Neutrophil (primary cell): Measurements from ENCODE around the gene NTSR2.

Experiments
- H3K27ac ChIP-seq: fragments of 200-600 bp; sonication (generic); 2 replicates; pipeline ENCODE4 v1.5.1; 2016; ENCODE audit warnings: mild to moderate bottlenecking, moderate library complexity
- H3K27me3 ChIP-seq: fragments of 200-600 bp; sonication (generic); 2 replicates; pipeline ENCODE4 v1.6.0; 2016; ENCODE audit warnings: mild to moderate bottlenecking
- H3K36me3 ChIP-seq: fragments of 200-600 bp; sonication (generic); 2 replicates; pipeline ENCODE4 v1.5.1; 2017
- H3K4me1 ChIP-seq, 2 experiments: fragments of 200-600 bp in 1 of 2; sonication (generic) in 1 of 2; 1 replicate in 1 of 2; 2 replicates in 1 of 2; pipeline versions ENCODE4 v1.5.1 to v1.6.1; 2013 to 2016; ENCODE audit warnings: low read depth in 1 of 2, low read length in 1 of 2, mild to moderate bottlenecking in 1 of 2, moderate library complexity in 1 of 2; ENCODE audit not compliant: control insufficient read depth in 1 of 2, insufficient read depth in 1 of 2
- H3K4me3 ChIP-seq, 2 experiments: fragments of 200-600 bp in 1 of 2; sonication (generic) in 1 of 2; 1 replicate in 1 of 2; 2 replicates in 1 of 2; pipeline ENCODE4 v1.5.1; 2013 to 2016; ENCODE audit warnings: low read depth in 1 of 2, low read length in 1 of 2, mild to moderate bottlenecking in 1 of 2, moderate library complexity in 1 of 2
- H3K9me3 ChIP-seq: fragments of 200-600 bp; sonication (generic); 2 replicates; pipeline ENCODE4 v1.5.1; 2016
- CTCF ChIP-seq: fragments of 200-600 bp; sonication (generic); IDR thresholded peaks from 2 replicates; pipeline ENCODE4 v1.5.1; 2016; ENCODE audit warnings: antibody characterized with exemption

NTSR2 gene

DNA sequence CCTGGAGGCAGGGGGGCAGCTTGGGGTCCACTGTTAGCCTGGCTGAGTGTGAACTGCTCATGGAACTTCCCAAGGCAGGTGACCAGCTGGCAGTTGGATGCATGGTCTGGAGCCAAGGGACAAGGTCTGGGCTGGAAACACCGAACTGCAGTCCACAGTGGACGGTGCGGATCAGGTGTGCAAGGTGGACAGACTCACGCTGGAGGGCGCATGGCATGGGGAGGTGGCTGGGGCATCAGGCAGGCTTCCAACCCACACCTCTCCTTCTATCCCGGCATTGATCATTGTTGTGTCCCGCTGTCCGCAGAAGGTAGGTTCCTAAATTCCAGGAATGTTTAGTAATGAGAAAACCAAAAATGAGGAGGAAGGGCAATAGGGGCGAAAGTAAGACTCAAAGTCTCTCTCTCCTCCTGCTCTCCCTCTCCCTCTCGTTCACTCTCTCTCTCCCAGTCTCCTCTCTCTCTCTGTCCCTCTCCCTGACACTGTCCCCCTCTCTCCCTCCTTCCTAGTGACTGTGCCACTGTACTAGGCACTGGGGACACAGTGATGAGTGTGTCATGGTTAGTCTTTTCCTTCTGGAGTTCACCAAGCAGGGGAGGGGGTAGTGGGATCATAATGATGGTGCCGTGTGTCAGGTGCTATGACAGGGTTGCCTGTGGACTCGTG lies 46.1 kb upstream of the NTSR2 start:
- Histone ChIP-seq H3K4me1 (peaks cover 0 to 6% of the 10 kb centered on the region in 2 experiments), H3K27ac (no peak overlapping the region), H3K4me3 (no peak overlapping the region), H3K36me3 (no peaks in the 10 kb centered on the region), H3K9me3 (no peaks in the 10 kb centered on the region), H3K27me3 (peaks cover 21% of the 10 kb centered on the region)
- TF ChIP-seq CTCF, result no peak

GRCh38 chr2:11713815-11714214 lies 43.8 kb upstream of the NTSR2 start:
- H3K27ac ChIP-seq, result no peak overlapping the region
- H3K36me3 ChIP-seq, result no peaks in the 10 kb centered on the region
- H3K27me3 ChIP-seq, result peaks cover 7% of the 10 kb centered on the region
- no peak for TF ChIP-seq CTCF
- H3K4me3 ChIP-seq, result no peak overlapping the region
- H3K9me3 ChIP-seq, result no peaks in the 10 kb centered on the region
- peaks cover 0 to 6% of the 10 kb centered on the region in 2 experiments for H3K4me1 ChIP-seq

DNA sequence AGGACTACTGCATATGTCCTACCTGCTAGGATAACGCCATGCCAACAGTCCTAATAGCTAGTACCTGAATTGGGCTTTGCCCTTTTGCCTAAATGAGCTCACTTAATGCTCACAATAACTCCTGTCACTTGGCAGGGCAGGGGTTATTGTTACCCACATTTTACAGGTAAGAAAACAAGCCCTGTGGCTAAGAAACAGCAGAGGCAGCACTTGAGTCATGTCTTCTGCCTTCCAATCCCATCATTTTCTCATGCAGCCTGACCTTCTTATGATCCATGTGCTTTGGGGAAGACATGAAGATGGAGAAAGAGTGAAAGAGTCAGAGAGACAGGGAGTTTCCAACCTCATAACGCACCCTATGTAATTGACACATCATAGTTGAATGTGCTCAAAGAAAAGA lies 42.9 kb upstream of the NTSR2 start:
- TF ChIP-seq CTCF, result no peak
- Histone ChIP-seq H3K36me3 (no peaks in the 10 kb centered on the region), H3K4me3 (no peak overlapping the region), H3K4me1 (peaks cover 0 to 6% of the 10 kb centered on the region in 2 experiments), H3K27ac (no peak overlapping the region), H3K9me3 (no peaks in the 10 kb centered on the region), H3K27me3 (no peaks in the 10 kb centered on the region)

GRCh38 chr2:11711751-11712150 lies 41.8 kb upstream of the NTSR2 start:
- H3K27ac ChIP-seq, result no peak overlapping the region
- TF ChIP-seq CTCF, result no peak
- H3K9me3 ChIP-seq, result no peaks in the 10 kb centered on the region
- H3K36me3 ChIP-seq, result no peaks in the 10 kb centered on the region
- no peaks in the 10 kb centered on the region for H3K27me3 ChIP-seq
- peaks cover 0 to 6% of the 10 kb centered on the region in 2 experiments for H3K4me1 ChIP-seq
- no peak overlapping the region for H3K4me3 ChIP-seq

- no peak overlapping the region for H3K27ac ChIP-seq
- no peak for TF ChIP-seq CTCF
- H3K4me3 ChIP-seq, result no peak overlapping the region
- no peaks in the 10 kb centered on the region for H3K36me3 ChIP-seq
- no peaks in the 10 kb centered on the region for H3K9me3 ChIP-seq
- H3K27me3 ChIP-seq, result no peaks in the 10 kb centered on the region
- H3K4me1 ChIP-seq, result peaks cover 0 to 6% of the 10 kb centered on the region in 2 experiments
These were observed 41.3 kb upstream of the NTSR2 start for GRCh38 chr2:11711354-11711716.
